Epithelial cell of esophagus (primary cell): ENCODE results near the gene MAD1L1.

Source experiments
- DNase-seq: peaks from one replicate; pipeline ENCODE4 v3.0.0; 2010; ENCODE audit warnings: low read depth
- H3K4me3 ChIP-seq: 2 replicates; pipeline ENCODE4 v1.5.1; 2011; ENCODE audit warnings: mild to moderate bottlenecking, low read length, control low read depth
- CTCF ChIP-seq: IDR thresholded peaks from 2 replicates; pipeline ENCODE4 v1.5.1; 2011; ENCODE audit warnings: low read depth, mild to moderate bottlenecking, low read length, control low read depth, inconsistent platforms; ENCODE audit not compliant: insufficient read depth; ENCODE audit errors: missing control alignments

MAD1L1 gene

GRCh38 chr7:2199956-2200583 is 32.7 kb downstream of the MAD1L1 start:
- no peak for DNase-seq
- no peak overlapping the region for H3K4me3 ChIP-seq
- no peak for TF ChIP-seq CTCF

DNA sequence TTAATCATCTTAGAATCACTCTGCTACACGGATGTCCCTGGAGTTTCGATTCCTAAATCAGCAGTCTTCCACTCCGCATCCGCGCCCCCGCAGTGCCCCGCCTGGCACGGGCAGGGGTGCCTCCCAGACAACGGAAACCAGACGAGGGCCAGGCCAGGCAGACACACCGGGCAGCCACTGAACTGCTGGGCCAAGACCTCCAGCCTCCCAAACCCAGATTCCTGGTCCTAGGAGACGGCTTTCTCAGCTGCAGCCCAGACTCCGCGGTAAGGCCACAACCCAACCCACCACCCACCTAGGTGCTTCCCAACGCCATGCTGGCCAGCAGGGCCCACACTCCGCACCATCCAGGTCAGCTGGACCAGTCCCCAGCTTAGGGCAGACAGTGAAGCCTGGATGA is 33.2 kb downstream of the MAD1L1 start:
- no peak for TF ChIP-seq CTCF
- H3K4me3 ChIP-seq: no peak overlapping the region
- DNase-seq: no peak

GRCh38 chr7:2198760-2199159 is 34.0 kb downstream of the MAD1L1 start:
- DNase-seq: no peak
- no peak for TF ChIP-seq CTCF
- no peak overlapping the region for H3K4me3 ChIP-seq

- DNase-seq: no peak
- TF ChIP-seq CTCF: no peak
- no peak overlapping the region for H3K4me3 ChIP-seq
Measured at GRCh38 chr7:2198206-2198605, 34.5 kb downstream of the MAD1L1 start.

GRCh38 chr7:2197436-2198155 is 35.1 kb downstream of the MAD1L1 start:
- no peak for TF ChIP-seq CTCF
- H3K4me3 ChIP-seq: no peak overlapping the region
- no peak for DNase-seq

GRCh38 chr7:2196381-2197378 is 36.1 kb downstream of the MAD1L1 start:
- TF ChIP-seq CTCF: no peak
- DNase-seq: no peak
- H3K4me3 ChIP-seq: no peak overlapping the region
